Stimulated activated CD4-positive, alpha-beta T cell treated with anti-CD3 and anti-CD28 coated beads, TNF-alpha, amount 100 ng/mL, for 24 hours (primary cell): ENCODE measurements around the gene PDE6H.

Experiments
- DNase-seq, 3 experiments: peaks; one replicate each; pipeline ENCODE4 v3.0.0-alpha.2; 2020; ENCODE audit warnings: low read depth in 3 of 3

The PDE6H gene

GRCh38 chr12:14974633-14975032 lies 1.8 kb downstream of the PDE6H start:
- DNase-seq, result no peak

DNA sequence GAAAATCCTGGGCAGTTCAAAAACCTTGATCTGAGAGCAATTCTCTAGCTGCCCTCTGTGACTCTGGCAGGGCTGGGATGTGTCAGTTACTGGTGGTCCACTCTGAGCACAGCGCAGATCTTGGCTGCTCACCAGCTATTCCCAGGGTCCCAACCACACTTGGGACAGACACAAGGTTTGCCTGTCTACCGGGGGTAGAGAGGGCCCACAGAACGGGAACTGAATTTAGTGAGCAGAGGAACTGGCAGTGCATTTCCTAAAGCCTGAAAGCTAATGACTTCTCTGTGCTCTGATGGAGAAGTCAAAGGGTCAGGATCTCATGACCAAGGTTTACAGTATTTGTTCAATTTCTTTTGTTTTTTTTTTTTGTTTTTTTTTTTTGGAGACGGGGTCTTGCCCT lies 2.6 kb downstream of the PDE6H start:
- no peak for DNase-seq

GRCh38 chr12:14976658-14977057 lies 3.8 kb downstream of the PDE6H start:
- no peak for DNase-seq

DNA sequence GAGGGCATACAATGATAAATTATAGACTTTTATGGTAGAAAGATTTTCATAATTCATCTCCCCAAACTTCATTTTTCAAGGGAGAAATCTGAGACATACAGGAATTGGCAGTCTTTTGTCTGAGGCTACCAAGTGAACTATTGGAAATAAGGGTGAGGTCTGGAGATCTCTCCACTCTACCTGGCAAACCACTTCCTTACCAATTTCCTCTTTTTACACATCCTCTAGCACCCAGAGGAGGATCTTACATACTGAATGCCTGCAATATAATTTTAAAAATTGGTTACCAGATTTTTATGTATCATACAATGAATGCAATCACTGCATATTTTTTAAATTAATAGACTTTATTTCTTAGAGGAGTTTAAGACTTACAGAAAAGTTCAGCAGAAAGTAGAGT lies 6.6 kb downstream of the PDE6H start:
- no peak for DNase-seq

DNA sequence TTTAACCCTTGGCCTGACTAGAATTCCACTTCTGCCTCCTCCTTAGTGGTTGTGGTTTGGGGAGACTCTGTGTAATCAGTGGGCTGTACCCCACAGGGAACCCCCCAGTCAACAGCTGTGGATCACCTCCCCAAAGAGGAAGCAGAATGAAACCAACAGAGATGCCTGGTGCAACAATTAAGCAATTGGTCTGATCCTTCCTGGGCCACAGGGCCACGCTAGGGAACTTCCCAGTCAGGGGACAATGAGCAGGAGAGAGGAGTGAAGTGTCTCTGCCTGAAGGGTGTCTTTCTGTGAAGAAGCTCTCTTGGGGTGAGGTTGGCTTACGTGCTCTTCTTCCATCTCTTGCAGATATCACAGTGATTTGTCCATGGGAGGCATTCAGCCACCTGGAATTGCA lies 8.2 kb downstream of the PDE6H start:
- no peak for DNase-seq

DNA sequence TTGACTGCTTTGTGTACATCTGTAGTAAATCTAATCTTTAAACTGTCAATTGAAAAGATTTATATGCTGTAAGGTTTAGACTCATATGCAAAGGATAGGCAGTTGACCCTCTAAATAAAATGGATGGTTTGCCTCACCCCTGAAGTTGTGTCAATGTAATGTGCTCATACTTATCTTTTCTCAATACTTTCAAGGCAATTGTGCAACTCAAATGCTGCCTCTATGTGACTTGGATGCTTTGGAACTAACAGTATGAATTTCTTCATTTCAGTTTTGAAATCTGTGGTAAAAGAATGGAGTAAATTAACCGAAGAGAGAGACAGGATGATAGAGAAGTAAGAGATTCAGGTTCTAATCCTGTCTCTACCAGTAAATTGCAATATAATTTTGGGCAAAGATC lies 9.7 kb downstream of the PDE6H start:
- no peak for DNase-seq

- no peak for DNase-seq
Measured at GRCh38 chr12:14982991-14983390, 10.1 kb downstream of the PDE6H start.

- DNase-seq, result no peak
Measured at GRCh38 chr12:14984036-14984435, 11.2 kb downstream of the PDE6H start.

- no peak for DNase-seq
Measured at GRCh38 chr12:14984766-14985285, 12.0 kb downstream of the PDE6H start.

DNA sequence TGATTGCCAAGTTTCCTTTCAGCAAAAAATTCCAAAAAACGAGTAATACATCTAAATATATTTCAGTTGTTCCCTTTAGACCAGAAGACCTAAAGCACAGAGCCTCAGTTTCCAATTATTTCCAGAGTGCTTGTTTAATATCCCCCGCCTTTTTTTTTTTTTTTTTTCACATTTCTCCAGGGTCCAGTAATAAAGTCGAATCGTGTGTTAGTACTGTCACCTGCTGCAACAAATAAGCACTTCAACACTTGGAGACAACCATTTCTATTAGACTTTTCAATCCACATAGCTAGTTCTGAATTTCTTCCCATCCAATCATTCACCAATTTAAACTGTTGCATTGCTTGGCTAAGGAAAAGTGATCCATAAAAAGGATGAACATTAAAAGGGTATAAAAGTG lies 13.6 kb downstream of the PDE6H start:
- no peak for DNase-seq

- DNase-seq, result no peak
Measured at GRCh38 chr12:14988035-14988434, 15.2 kb downstream of the PDE6H start.

DNA sequence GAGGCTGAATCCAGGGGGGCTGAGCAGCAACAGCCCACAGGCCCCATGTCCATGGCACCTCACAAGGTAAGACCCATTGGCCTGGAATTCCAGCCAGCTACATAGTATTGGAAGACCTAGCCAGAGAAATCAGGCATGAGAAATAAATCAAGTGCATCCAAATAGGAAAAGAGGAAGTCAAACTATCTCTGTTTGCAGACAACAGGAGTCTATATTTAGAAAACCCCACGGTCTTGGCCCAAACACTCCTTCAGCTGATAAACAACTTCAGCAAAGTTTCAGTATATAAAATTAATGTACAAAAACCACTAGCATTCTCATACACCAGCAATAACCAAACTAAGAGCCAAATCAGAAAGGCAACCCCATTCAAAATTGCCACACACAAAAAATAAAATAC lies 16.9 kb downstream of the PDE6H start:
- DNase-seq, result no peak

GRCh38 chr12:14991069-14991468 lies 18.2 kb downstream of the PDE6H start:
- no peak for DNase-seq

- DNase-seq, result no peak
Measured at GRCh38 chr12:14992673-14993072, 19.8 kb downstream of the PDE6H start.

DNA sequence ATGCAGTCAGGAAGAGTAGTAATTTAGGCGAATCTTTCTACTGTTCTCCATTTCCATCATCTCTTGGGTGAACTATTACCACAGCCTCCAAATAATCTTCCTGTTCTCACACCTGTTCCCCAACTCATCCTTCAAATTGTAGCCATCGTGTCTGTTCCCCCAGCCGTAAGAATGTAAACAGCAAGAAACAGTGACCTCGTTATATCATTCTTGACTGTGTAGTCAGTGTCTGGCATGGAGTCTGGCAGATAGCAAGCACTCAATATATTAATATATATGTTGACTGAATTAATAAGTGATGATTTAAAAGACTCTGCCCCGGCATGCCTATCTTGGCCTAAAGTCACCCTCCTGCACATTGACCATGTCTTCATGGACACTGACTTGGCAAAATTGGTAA lies 20.3 kb downstream of the PDE6H start:
- no peak for DNase-seq

GRCh38 chr12:14993537-14994266 lies 20.9 kb downstream of the PDE6H start:
- DNase-seq, result peak in 1 of 3 experiments; percentile 14

DNA sequence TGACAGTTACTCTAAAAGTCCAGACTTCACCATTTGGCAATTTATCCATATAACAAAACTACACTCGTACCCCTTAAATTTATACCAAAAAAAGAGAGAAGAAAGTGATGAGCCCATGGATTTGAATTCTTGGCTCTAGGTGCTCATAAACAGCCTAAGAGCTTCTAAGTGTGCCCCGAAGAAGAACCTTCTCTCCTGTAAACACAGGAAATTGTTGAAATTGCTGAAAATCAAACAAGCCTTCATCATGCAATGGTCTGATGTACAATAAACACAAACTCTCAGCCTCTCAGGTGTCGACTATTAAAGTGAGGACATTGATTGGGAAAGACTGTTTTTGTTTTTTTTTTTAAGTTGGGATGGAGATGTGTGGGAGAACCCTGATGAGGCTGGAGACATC lies 21.8 kb downstream of the PDE6H start:
- DNase-seq, result no peak

DNA sequence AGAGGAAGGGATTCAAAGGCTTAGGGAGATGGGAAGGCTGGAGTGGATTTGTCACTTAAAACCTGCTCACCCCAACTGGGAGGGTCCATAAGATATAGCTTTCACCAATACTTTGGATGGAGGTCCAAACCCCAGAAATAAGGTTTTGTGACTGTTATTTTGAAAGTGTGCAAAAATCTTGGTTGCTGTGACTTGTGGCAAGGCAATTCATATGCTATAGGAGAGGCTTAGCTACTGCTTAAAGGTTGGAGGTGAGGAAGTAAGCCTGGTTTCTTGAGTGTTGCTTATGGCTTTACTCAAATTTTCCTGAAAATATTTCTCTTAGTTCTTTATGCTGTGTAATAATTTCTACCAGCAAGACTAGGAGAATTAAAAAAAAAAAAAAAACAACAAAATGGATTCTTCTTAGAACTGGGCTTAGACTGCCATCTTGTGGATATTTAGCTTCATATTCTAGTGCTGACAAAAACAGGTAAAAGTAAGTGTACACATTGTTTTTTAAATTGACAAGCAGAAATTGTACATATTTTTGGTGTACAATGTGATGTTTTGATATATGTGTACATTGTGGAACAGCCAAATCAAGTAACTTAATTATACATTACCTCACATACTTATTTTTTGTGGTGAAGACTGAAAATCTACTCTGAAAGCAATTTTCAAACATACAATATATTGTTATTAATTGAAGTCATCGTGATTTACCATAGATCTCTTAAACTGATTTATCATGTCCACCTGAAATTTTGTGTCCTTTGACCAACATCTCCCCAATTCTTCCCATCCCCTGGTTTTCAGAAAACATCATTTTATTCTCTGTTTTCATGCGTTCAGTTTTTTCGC lies 23.0 kb downstream of the PDE6H start:
- DNase-seq, result no peak

GRCh38 chr12:14997998-14998397 lies 25.2 kb downstream of the PDE6H start:
- DNase-seq, result no peak

GRCh38 chr12:14999021-14999694 lies 26.3 kb downstream of the PDE6H start:
- no peak for DNase-seq

GRCh38 chr12:14999695-15000365 lies 27.0 kb downstream of the PDE6H start:
- no peak for DNase-seq

GRCh38 chr12:15000575-15000974 lies 27.7 kb downstream of the PDE6H start:
- DNase-seq, result no peak
